GM21723 (cell line): ENCODE results near the gene ZNF469.

ENCODE experiments used
- ATAC-seq: cut with Tn5 transposase; IDR thresholded peaks from one replicate; pipeline ENCODE4 v1.9.1; 2021; ENCODE audit warnings: mild to moderate bottlenecking, moderate library complexity; ENCODE audit not compliant: unreplicated experiment

The ZNF469 gene, protein sequence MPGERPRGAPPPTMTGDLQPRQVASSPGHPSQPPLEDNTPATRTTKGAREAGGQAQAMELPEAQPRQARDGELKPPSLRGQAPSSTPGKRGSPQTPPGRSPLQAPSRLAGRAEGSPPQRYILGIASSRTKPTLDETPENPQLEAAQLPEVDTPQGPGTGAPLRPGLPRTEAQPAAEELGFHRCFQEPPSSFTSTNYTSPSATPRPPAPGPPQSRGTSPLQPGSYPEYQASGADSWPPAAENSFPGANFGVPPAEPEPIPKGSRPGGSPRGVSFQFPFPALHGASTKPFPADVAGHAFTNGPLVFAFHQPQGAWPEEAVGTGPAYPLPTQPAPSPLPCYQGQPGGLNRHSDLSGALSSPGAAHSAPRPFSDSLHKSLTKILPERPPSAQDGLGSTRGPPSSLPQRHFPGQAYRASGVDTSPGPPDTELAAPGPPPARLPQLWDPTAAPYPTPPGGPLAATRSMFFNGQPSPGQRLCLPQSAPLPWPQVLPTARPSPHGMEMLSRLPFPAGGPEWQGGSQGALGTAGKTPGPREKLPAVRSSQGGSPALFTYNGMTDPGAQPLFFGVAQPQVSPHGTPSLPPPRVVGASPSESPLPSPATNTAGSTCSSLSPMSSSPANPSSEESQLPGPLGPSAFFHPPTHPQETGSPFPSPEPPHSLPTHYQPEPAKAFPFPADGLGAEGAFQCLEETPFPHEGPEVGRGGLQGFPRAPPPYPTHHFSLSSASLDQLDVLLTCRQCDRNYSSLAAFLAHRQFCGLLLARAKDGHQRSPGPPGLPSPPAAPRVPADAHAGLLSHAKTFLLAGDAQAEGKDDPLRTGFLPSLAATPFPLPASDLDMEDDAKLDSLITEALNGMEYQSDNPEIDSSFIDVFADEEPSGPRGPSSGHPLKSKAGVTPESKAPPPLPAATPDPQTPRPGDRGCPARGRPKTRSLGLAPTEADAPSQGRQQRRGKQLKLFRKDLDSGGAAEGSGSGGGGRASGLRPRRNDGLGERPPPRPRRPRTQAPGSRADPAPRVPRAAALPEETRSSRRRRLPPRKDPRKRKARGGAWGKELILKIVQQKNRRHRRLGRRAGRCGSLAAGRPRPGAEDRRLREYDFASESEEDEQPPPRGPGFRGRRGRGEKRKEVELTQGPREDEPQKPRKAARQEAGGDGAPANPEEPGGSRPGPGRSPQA (N-terminal part only)

DNA sequence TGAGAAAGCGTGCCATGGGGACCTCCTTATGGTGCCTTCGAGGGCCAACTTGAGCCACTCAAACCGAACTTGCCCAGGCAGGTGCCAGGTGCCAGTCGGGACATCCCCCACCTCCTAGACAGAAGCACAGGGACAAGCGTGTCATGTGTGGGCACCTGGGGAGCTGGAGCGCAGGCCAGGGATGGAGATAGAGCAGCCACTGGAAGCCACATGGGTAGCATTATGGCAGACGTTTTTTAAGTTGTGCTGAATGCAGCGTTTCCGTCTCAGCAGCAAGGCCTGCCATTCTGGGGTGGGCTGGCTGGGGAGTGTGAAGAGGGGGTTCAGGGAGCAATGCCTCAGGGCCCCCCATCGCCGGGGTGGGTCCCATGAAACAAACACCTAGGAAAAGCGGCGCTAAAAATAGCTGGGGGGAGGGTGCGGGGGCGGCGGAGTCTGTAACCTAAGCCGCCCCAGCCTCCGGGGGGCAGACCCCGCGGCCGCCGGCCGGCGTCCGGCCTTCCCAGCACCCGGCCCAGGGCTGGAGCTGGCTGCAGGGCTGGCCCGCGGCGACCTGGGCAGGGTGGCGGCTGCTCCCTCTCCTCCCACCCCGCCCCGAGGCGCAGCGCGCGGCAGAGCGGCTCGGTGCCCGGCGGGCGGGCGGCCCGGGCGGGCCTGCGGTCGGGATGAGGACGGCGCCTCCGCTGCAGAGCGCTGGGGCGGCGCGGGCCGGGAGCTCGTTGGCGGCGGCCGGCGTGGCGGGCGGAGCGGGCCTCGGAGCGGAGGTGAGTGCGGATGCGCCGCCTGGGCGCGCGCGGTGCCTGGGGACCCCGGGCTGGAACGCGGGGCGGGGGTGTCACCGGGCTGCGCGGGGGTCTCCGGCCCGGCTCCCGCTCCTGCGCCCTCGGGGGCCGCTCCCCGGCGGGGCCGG is at the start of gene ZNF469:
Gene ZNF469, plus strand, starts transcription at position 469 of the 910 bp plus-strand sequence. CDS start 44,512 bp downstream, outside the sequence.
- ATAC-seq, result no peak

DNA sequence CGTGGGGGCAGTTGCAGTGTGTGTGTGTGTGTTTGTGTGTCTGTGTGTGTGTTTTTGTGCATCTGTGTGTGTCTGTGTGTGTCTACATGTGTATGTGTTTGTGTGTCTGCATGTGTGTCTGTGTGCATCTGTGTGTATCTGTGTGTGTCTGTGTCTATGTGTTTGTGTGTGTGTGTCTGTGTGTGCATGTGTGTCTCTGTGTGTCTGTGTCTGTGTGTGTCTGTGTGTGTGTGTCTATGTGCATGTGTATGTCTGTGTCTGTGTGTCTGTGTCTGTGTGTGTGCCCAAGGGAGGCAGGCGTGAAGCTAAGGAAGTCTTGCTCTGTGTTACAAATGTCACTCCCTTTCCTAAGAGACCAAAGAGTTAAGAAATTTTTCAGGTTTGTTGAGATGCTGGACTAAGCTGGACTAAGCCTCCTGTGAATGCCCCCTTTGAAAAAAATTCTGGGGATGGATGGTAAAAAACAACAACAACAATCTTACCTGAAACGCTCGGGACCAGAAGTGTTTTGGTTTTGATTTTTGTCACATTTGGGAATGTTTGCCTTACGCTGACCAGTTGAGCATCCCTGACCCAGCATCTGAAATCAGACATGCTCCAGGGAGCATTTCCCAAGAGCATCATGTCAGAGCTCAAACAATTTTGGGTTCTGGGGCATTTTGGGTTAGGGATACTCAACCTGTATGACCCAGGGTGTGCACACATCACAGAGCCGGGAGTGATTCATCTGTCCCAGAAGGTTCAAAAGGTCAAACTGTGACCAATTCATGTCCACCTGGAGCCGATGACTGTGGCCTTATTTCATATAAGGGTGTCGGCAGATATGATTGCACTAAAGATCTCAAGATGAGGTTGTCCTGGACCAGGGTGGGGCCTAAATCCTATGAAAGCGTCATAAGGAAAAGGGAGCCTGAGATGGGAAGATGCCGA is 48.6 kb upstream of the ZNF469 start:
- ATAC-seq, result no peak

DNA sequence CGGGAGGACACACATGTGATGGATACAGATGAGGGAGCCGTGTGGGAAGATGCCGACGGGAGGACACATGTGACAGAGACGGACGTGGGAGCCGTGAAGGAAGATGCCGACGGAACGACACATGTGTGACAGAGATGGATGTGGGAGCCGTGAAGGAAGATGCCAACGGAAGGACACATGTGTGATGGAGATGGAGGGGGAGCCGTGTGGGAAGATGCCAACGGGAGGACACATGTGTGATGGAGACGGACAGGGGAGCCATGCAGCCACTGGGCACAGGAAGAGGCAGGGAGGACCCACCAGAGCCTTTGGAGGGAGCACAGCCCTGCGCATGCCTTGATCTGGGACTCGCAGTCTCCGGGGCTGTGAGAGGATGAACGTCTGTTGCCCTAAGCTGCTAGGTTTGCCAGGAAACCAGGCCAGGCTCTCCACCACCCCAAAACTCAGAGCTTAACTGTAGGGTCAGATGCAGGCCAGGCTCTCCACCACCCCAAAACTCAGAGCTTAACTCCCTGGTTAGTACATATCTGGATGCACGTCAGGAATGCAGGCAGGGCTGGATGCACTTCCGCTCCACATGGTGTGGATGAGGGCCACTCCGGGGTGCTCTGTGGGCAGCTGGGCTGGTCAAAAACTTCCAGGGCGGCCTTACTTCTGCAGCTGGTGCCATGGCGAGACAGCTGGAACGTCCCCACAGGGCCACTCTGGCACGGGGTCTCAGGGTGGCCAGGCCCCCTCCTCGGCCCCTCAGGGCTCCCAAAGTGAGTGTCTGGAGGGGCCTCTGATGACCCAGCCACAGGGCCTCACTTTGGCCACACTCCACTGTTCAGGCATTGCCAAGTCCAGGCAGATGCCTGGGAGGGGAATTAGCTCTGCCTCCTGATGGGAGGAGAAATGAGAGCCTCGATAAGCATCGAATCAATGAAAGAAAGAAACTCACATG is 47.7 kb upstream of the ZNF469 start:
- ATAC-seq, result no peak

DNA sequence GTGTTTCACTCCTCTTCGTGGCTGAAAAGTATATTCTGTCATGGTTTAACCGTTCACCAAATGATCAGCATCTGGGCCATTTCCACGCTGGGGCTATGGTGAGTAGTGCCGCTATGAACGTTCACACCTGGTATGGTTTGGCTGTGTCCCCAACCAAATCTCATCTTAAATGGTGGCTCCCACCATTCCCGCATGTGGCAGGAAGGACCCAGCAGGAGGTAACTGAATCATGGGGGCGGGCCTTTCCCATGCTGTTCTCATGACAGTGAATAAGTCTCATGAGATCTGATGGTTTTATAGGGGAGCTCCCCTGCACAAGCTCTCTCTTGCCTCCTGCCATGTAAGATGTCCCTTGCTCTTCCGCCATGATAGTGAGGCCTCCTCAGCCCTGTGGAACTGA is 45.7 kb upstream of the ZNF469 start:
- no peak for ATAC-seq

DNA sequence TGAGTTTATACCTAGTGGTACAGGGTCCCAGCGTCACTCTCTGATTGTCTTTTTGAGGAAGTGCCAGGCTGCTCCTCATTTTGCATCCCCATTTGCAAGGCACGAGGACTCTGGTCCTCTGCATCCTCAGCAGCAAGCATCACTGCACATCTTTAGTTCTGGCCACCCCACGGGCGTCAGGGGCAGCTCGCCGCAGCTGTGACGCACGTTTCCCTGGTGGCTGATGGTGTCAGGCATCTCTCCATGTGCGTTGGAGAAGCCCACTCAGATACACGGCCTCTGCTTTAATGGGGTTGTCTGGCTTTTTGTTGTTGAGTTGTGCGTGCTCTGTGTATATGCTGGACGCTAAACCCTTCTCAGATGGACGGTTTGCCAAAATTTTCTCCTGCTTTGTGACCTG is 45.2 kb upstream of the ZNF469 start:
- ATAC-seq, result no peak

DNA sequence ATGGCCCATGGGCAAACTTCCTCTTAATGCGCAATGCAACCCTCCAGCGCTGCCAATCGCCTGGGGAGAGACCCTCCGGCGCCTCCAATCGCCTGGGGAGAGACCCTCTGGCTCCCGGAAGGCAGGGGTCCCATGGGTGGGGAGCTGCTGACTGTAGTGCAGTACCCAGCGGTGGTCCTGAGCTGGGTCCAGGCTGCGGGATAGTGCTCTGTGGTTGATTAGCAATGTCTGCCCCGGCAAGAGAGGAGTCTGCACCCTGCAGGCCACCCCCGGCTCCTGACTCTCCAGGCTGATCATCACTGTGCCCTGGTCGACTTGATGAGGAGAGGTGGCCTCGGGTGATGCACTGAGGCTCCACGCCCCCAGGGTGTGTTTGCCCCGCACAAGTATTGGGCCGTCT is 44.6 kb upstream of the ZNF469 start:
- no peak for ATAC-seq

DNA sequence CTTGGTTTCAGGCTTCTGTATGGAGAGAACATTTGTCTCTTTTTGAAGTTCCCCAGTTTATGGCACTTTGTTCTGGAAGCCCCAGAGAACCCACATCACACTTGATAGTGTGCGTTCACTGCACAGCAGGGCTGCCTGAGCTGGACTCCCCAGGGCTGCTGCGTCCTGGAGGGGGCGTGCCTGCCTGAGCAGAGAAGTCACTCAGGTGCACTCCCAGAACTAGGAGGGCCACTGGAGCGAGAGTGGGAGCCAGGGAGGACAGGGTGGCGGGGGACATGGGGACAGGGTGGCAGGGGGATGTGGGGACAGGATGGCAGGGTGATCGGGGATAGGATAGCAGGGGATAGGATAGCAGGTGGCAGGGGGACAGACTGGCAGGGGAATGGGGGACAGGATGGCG is 43.9 kb upstream of the ZNF469 start:
- ATAC-seq, result no peak

DNA sequence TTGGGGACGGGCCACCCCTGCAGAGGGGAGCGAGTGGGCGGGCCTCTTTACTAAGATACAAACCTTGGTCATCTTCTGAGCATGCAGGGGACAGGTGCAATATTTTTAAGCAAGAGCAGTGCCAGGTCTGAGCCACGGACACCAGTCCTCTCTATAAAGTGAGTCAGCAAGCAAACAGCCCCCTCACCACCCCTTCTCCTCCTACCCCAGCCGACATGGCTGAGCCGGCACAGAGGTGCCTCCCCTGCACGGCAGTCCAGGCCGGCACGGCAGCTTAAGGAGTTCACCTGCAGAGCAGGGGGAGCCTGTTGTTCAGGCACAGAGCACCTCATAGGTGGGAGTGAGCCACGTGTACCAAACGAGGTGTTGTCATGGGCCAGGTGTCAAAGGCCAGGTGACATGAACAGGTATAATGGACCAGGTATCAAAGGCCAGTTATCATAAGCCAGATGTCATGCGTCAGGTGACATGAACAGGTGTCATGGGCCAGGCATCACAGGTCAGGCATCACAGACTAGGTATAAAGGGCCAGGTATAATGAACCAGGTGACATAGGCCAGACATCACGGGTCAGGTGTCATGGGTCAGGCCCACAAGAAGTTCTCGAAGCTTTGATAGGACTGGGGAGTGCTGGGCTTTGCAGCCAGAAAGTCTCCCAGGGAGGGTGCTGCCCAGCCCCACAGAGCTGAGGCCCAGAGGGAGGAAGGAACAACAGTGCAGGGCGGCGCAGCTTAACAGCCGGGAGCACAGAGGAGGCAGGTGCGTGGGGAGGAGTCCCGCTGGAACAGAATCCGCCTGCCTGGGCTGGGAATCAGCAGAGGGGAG is 42.6 kb upstream of the ZNF469 start:
- ATAC-seq, result no peak

DNA sequence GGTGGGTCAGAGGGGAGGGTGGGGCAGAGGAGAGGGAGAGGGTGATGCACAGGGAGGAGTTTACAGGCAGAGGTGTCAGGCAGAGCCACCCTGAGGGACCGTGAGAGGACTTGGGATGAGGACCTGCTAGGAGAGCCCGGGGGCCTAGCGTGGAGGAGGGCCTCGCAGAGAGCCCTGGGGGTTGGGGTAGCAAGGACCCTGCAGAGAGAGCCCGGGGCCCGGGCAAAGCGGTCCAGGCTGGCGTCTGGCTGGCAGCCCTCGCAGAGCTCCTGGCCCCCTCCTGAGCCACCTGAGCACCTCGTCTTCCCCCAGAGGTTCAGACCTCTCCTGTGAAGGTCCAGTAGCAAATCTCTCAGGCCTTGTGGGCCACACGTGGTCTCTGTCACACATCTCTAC is 42.0 kb upstream of the ZNF469 start:
- no peak for ATAC-seq

DNA sequence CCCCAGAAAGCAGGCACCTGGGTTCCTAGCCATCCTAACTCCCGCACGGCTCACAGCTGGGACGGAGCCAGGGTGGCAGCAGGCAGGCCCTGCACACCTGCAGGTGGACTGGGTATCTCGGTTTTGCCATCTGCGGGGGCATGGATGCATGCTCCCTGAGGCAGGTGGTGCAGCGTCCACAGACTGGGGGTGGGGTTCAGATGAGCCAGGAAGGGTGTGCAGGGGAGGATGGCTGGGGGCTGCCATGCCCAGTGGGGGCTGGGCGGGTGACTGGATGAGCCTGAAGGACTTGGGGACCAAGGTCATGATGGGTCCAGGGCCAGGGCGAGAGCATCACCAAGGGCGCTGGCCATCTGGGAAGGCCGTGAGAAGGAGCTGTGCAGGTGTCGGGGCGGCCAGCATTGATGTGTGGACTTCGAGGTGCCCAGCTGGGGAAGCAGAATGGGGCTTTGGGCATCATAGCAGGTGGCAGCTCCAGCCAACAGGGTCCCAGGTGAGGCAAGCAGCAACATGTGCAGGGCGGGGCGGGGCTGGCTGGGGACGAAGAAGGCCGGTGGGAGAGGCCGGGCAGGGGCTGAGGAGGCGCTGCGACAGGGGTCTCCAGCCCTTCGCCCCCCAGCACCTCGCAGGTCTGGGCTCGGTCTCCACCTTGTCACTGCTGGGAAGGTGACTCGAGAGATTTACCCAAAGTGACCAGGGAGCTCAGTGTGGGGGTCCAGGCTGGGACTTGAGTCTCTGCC is 41.0 kb upstream of the ZNF469 start:
- no peak for ATAC-seq

DNA sequence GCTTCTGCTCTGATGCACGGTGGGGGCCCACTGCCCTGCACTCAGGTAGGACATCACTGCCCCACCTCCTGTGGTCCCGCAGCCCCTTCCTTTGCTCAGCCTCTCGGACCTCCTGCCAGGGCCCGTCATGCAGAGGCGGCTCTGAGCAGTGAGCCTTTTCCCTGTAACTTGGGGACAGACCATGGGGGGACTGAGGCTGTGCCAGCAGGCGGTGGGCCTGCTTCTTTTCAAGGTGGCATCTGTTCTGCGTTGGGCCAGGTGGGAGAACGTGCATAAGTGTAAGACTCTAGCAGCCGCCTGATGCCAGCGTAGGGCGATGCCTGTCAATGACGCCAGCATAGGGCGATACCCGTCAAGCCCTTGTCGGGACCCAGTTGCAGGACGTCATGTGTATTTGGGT is 40.3 kb upstream of the ZNF469 start:
- ATAC-seq, result no peak

DNA sequence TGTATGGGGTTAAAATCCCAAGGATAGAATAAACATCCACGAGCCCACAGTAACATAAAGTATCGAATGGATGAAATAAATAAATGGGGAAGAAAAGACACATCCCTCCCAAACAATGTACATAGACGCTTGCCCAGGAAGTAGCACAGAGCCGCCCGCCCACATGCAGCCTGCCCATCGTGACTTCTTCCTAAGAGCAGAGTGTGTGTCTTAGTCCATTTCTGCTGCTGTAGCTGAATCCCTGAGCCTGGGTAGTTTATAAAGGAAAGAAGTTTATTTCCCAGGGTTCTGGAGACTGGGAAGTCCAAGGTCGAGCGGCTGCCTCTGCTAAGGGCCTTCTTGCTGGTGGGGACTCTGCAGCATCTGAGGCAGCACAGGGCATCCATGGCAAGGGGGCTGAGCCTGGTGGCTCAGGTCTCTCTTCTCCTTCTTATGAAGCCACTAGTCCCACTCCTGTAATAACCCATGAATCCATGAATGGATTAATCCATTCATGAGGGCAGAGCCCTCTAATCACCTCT is 39.4 kb upstream of the ZNF469 start:
- ATAC-seq, result no peak

DNA sequence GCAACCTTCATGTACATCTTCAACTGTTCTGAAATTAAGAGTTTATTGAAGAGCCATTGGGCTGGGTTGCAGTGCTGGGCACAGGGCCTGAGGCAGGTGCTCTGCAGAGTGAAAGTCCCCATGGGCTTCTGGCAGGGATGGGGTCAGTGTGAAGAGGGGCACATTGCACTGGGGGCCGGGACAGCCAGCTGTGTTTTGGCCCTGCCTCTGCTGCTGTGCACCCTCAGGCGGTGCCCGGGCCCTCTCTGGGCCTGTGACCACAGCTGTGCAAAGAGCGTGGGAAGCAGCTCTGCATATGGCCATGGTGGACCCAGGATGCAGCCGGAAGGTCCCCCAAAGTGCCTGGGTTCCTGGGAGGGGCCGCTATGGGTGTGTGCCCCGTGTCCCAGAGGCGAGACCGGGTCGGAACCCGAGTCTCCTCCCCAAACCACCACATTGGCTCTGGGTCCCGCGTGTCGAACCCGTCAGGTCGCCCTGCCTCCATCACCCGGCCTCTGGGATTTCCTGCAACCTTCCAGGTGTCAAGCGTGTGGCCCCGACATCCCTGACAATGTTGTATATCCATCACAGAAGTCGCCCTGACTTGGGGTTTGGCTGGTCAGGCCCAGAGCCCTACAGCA is 38.2 kb upstream of the ZNF469 start:
- no peak for ATAC-seq

DNA sequence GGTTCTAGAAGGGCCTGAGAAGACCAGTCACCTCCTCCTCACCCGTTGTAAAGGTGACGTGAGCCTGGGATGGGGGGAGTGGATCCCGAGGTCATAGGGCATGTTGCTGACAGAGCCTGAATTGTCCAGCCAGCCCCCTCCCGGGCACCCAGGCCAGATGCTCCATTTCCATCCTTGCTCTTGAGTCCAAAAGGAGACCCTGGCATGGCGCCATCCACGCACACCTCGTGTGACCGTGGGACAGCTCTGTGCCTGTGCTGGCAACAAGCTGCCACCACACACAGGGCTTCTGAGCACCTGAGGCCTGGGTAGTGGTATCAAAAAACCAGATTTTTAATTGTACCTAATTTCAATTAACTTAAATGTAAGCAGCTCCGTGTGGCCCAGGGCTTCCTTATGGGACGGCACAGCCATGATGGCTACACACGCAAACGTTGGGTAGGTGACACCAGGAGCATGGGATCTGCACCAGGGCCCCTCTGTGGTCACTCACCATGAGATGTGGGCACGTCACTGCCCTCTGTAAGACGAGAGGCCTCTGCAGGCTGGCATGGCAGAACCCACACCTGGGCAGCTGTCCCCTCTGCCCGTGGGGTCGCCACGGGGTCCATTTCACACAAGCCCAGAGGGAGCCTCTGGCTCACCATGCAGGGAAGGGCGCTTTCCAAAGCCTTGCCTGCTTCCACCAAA is 37.6 kb upstream of the ZNF469 start:
- no peak for ATAC-seq
